ENCODE data around the gene MEOX1. TPM values are rescaled to one million over a fixed set of nuclear protein-coding genes. Genes with fewer than 3 reads are reported as not detected.

The MEOX1 gene
- total RNA-seq, 2 experiments from 2014 or later: 0.41 to 0.50 TPM

GRCh38 chr17:43645450-43645764, 16.3 kb downstream of the MEOX1 start:
- Mint-ChIP-seq H3K4me1 (ENCODE audit: low read depth) (peaks cover 11% of the 10 kb centered on the region), H3K9me3 (no peaks in the 10 kb centered on the region), H3K4me3 (peak overlapping the region; percentile 60), H3K27ac (no peak overlapping the region), H3K36me3 (ENCODE audit: low read depth) (no peaks in the 10 kb centered on the region), H3K27me3 (peaks cover 28% of the 10 kb centered on the region)
- intact Hi-C loops (cut with DNase I, micrococcal nuclease): no loop called here
- no peaks in the 10 kb centered on the region for H3K36me3 ChIP-seq (ENCODE audit: insufficient read depth, low read length)
- ChIA-PET POLR2A (no interaction called here), CTCF (interaction anchor here (0.6 kb wide), 1 partner anchor 1775 kb away, joined by 3 read pairs; no protein-coding TSS in a partner anchor)
- TF ChIP-seq, protein P1, sequence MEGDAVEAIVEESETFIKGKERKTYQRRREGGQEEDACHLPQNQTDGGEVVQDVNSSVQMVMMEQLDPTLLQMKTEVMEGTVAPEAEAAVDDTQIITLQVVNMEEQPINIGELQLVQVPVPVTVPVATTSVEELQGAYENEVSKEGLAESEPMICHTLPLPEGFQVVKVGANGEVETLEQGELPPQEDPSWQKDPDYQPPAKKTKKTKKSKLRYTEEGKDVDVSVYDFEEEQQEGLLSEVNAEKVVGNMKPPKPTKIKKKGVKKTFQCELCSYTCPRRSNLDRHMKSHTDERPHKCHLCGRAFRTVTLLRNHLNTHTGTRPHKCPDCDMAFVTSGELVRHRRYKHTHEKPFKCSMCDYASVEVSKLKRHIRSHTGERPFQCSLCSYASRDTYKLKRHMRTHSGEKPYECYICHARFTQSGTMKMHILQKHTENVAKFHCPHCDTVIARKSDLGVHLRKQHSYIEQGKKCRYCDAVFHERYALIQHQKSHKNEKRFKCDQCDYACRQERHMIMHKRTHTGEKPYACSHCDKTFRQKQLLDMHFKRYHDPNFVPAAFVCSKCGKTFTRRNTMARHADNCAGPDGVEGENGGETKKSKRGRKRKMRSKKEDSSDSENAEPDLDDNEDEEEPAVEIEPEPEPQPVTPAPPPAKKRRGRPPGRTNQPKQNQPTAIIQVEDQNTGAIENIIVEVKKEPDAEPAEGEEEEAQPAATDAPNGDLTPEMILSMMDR (IDR thresholded peaks at IDR 0.05): no peak
- DNase-seq: no peak
- ATAC-seq (ENCODE audit: poor library complexity): no peak
- no peak overlapping the region for H3K4me3 ChIP-seq (ENCODE audit: low read length)
- peaks cover 33% of the 10 kb centered on the region for H3K4me1 ChIP-seq (ENCODE audit: insufficient read depth, low read length)
- H3K27ac ChIP-seq (ENCODE audit: low read depth in 1 of 2, low read length in 2 of 2): no peak overlapping the region
- H3K9me3 ChIP-seq (ENCODE audit: control insufficient read depth in 1 of 2, insufficient read depth in 1 of 2, low read length in 2 of 2): no peaks in the 10 kb centered on the region
- H3K27me3 ChIP-seq (ENCODE audit: control insufficient read depth in 1 of 2, insufficient read depth in 2 of 2, low read length in 2 of 2): peaks cover 3 to 5% of the 10 kb centered on the region in 2 experiments

GRCh38 chr17:43644081-43644480, 17.6 kb downstream of the MEOX1 start:
- peaks cover 28% of the 10 kb centered on the region for H3K27me3 Mint-ChIP-seq
- no peaks in the 10 kb centered on the region for H3K9me3 Mint-ChIP-seq
- H3K9me3 ChIP-seq (ENCODE audit: control insufficient read depth in 1 of 2, insufficient read depth in 1 of 2, low read length in 2 of 2): no peaks in the 10 kb centered on the region
- DNase-seq: no peak
- no peak overlapping the region for H3K27ac ChIP-seq (ENCODE audit: low read depth in 1 of 2, low read length in 2 of 2)
- intact Hi-C loops (cut with DNase I, micrococcal nuclease): no loop called here
- TF ChIP-seq, protein P1 (IDR thresholded peaks at IDR 0.05): no peak
- H3K4me3 ChIP-seq (ENCODE audit: low read length): no peak overlapping the region
- CTCF ChIA-PET: no interaction called here
- peaks cover 33% of the 10 kb centered on the region for H3K4me1 ChIP-seq (ENCODE audit: insufficient read depth, low read length)
- POLR2A ChIA-PET: no interaction called here
- no peaks in the 10 kb centered on the region for H3K36me3 ChIP-seq (ENCODE audit: insufficient read depth, low read length)
- H3K36me3 Mint-ChIP-seq (ENCODE audit: low read depth): no peaks in the 10 kb centered on the region
- H3K4me3 Mint-ChIP-seq: no peak overlapping the region
- peaks cover 11% of the 10 kb centered on the region for H3K4me1 Mint-ChIP-seq (ENCODE audit: low read depth)
- no peak for ATAC-seq (ENCODE audit: poor library complexity)
- no peak overlapping the region for H3K27ac Mint-ChIP-seq
- peaks cover 3 to 5% of the 10 kb centered on the region in 2 experiments for H3K27me3 ChIP-seq (ENCODE audit: control insufficient read depth in 1 of 2, insufficient read depth in 2 of 2, low read length in 2 of 2)

GRCh38 chr17:43641416-43641815, 20.3 kb downstream of the MEOX1 start:
- H3K27me3 Mint-ChIP-seq: peaks cover 8% of the 10 kb centered on the region
- DNase-seq (no peak), ATAC-seq (ENCODE audit: poor library complexity) (no peak)
- CTCF ChIA-PET: no interaction called here
- Histone ChIP-seq H3K4me1 (ENCODE audit: insufficient read depth, low read length) (peaks cover 23% of the 10 kb centered on the region), H3K9me3 (ENCODE audit: control insufficient read depth in 1 of 2, insufficient read depth in 1 of 2, low read length in 2 of 2) (no peaks in the 10 kb centered on the region), H3K4me3 (ENCODE audit: low read length) (peak overlapping the region; percentile 20), H3K27me3 (ENCODE audit: control insufficient read depth in 1 of 2, insufficient read depth in 2 of 2, low read length in 2 of 2) (peaks cover 0 to 4% of the 10 kb centered on the region in 2 experiments), H3K27ac (ENCODE audit: low read depth in 1 of 2, low read length in 2 of 2) (no peak overlapping the region), H3K36me3 (ENCODE audit: insufficient read depth, low read length) (no peaks in the 10 kb centered on the region)
- peaks cover 7% of the 10 kb centered on the region for H3K4me1 Mint-ChIP-seq (ENCODE audit: low read depth)
- no peak overlapping the region for H3K27ac Mint-ChIP-seq
- intact Hi-C loops (cut with DNase I, micrococcal nuclease): no loop called here
- H3K4me3 Mint-ChIP-seq: no peak overlapping the region
- H3K36me3 Mint-ChIP-seq (ENCODE audit: low read depth): no peaks in the 10 kb centered on the region
- no peaks in the 10 kb centered on the region for H3K9me3 Mint-ChIP-seq
- POLR2A ChIA-PET: no interaction called here
- TF ChIP-seq, protein P1 (IDR thresholded peaks at IDR 0.05): no peak
